Measurements from ENCODE around the gene INF2.

DNA sequence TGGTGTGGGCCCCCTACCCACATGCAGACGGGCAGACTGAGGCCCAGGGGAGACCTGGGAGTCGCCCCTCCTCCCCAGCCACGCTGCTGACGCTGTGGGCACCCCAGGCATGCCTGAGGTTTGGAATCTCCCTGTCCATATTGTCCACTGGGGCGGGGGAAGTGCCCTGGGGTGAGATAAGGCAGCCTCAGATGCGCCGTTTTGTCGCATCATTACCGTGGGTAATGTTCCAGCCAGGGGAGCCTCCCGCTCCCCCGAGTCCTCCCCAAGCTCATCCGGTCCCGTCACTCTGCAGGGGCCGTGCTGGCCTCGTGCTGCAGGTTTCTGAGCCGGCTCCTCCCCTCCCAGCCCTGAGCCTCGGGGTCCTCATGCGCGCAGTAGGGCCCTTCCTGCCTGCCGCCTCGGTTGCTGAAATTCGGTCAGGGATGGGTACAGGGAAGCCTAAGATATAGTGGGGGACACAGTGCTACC, 11.4 kb downstream of the INF2 start:
- TF ChIP-seq, protein P1, sequence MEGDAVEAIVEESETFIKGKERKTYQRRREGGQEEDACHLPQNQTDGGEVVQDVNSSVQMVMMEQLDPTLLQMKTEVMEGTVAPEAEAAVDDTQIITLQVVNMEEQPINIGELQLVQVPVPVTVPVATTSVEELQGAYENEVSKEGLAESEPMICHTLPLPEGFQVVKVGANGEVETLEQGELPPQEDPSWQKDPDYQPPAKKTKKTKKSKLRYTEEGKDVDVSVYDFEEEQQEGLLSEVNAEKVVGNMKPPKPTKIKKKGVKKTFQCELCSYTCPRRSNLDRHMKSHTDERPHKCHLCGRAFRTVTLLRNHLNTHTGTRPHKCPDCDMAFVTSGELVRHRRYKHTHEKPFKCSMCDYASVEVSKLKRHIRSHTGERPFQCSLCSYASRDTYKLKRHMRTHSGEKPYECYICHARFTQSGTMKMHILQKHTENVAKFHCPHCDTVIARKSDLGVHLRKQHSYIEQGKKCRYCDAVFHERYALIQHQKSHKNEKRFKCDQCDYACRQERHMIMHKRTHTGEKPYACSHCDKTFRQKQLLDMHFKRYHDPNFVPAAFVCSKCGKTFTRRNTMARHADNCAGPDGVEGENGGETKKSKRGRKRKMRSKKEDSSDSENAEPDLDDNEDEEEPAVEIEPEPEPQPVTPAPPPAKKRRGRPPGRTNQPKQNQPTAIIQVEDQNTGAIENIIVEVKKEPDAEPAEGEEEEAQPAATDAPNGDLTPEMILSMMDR (IDR thresholded peaks at IDR 0.05), result no peak
- no peak for TF ChIP-seq POLR2A (IDR thresholded peaks at IDR 0.05)

All from esophagus squamous epithelium (tissue), 4 donors.